COLO829 (cell line): ENCODE measurements around the gene OGFOD2.

ENCODE experiments used
- DNase-seq: peaks from one replicate; pipeline ENCODE4 v3.0.0; 2012; ENCODE audit warnings: low spot score

The OGFOD2 gene

GRCh38 chr12:122951979-122952892, 22.8 kb upstream of the OGFOD2 start:
- DNase-seq = peak; percentile 74

DNA sequence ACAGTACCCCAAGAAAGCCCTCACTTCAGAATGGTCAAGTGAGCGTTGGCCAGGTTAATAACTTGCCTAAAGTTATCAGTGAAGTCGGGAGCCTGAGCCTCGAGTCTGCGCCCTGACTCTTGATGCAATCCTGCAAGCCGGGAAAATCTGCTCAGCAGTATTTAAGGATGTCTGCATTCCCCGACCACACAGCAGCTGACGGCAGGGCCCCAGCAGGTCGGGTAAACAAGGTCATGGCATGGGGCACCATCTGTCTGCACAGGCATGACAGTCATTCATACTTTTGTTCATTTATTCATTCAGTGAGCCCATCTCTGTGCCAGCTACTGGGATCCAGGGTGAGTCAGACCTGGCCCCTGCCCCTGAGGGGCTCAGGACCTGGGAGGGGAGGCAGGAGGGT, 19.9 kb upstream of the OGFOD2 start:
- DNase-seq = no peak

- no peak for DNase-seq
Observed at GRCh38 chr12:122956035-122956434, 19.0 kb upstream of the OGFOD2 start.

DNA sequence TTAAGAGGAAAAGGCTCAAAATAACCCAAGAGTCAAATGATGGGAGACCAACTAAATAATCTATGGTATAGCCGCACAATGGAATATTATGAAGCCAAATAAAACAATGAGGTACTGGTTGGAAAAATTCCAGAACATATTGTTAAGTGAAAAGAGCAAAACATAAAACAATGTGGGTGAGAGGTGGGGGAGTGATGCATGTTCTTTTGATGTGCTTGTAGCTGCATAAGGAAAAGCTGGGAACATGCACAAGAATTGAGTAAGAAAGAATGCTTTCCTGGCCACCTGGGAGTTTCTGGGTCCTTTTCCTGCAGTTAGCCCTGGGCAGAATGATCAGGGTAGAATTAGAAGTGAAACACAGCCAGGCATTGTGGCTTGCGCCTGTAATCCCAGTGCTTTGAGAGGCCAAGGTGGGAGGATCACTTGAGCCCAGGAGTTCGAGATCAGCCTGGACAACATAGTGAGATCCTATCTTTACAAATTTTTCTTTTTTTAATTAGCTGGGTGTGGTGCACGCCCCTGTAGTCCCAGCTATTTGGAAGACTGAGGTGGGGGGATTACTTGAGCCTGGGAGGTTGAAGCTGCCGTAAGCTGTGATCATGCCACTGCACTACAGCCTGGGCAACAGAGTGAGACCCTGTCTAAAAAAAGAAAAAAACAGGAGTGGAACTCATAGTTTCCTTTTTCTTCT, 16.7 kb upstream of the OGFOD2 start:
- no peak for DNase-seq

GRCh38 chr12:122959566-122960192, 15.4 kb upstream of the OGFOD2 start:
- no peak for DNase-seq

DNA sequence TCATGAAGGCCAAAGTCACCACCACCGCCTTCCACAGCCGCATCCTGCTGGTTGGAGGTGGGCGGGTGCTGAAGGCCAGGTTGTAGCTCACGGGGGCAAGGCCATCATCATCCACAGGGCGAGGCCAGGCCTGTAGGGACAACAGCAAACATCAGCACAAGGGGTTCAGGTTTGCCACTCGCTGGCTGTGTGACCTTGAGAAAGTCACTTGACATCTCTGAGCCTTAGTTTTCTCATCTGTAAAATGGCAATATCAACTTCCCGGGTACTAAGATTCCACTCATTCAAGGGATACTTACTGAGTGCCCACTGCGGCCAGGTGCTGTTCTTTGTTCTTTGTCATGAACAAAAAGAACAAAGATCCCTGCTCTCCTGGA, 14.9 kb upstream of the OGFOD2 start:
- no peak for DNase-seq

GRCh38 chr12:122961531-122962329, 13.3 kb upstream of the OGFOD2 start:
- DNase-seq = no peak

- DNase-seq = no peak
Observed at GRCh38 chr12:122963941-122964265, 11.1 kb upstream of the OGFOD2 start.

GRCh38 chr12:122964439-122965257, 10.4 kb upstream of the OGFOD2 start:
- no peak for DNase-seq

- DNase-seq = no peak
Observed at GRCh38 chr12:122965321-122965751, 9.7 kb upstream of the OGFOD2 start.

DNA sequence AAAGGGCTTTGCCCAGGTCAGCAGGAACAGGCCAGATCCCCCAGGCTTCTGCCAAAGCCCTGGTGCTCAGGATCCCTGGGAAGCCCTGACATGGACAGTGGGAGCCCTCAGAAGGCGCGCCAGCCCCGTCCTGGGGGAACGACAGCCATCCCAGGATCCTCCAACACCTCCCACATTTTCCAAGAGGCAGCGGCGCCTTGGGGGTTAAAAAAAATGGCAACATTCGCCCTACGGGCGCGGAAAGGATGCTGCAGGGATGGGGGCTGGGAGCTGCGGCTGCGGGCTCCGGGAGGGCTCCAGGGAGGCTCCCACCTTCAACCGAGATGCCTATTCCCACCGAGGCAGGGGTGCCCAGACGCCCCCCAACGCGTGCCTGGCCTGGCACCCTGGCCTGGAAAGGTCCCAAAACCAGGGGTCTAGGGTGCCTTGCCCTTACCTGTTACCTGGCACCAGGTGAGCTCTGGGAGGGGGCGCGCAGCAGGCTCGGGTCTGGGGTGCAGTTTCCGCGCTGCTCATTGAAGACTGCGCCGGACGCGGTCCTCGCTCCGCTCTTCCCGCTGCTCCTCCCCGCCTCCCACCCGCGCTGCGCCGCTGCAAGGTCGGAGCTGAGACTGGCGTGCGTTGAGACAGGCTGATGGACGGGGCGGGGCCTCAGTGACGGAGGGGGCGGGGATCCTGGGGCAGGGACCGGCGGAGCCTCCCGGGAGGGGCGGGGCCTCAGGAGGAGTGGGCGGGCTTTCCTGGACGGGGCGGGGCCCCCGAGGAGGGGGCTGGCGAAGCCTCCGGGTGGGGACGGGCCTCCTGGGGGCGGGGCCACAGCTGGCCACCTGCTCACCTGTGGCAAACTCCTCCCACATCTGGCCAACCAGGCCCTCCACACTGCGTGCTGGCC, 8.9 kb upstream of the OGFOD2 start, which contains the start of gene ABCB9:
ABCB9 (minus strand) TSS at position 613 of the 892 bp plus-strand sequence. CDS start 6,228 bp downstream, outside the sequence.
- DNase-seq = peak; percentile 98

- DNase-seq = no peak
Observed at GRCh38 chr12:122966743-122967550, 8.1 kb upstream of the OGFOD2 start.

DNA sequence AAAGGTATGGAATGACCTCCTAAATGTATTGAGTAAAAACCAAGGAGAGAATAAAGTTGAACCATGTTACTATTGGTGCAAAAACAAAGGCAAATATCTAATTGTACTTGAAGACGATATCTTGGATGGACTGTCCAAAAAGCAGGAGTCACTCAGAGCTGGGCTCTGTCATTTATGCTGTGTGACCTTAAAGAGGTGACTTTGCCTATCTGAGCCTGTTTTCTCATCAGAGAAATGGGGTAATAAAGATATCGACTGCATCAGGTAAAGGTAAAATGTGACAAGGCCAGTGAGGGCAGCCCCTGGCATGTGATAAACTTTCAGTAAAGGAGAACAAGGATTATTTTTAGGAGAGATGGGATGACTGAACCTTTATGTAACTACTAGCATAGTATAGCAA, 6.9 kb upstream of the OGFOD2 start:
- DNase-seq = no peak

- no peak for DNase-seq
Observed at GRCh38 chr12:122969676-122970075, 5.4 kb upstream of the OGFOD2 start.

DNA sequence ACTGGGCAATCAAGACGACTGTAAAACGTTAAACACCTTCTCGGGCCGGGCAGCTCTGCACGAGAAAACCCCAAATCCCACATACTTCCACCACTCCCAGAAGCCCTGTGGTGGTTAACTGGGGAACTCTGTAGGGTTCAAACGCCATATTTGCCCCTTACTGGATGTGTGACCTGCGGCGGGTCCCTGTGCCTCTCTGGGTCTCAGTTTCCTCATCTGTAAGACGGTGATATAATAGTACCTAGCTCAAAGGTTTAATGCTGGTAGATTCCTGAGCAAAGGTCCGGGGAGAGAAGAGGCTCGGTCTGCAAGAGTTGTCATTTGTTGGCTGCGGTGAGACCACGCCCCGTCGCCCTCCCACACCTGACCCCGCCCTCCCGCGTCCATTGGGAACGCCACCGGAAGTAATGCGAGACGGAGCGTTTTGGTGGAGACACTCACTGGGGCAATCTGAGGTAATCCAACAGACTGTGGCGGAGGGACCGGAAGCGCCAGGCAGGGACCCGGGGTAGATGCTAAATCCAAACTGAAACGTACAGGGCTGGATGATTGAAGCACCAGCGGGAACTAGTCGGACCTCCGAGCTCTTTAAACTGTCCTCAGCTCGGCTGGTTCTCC, 661 bp upstream of the OGFOD2 start:
- DNase-seq = peak; percentile 97

DNA sequence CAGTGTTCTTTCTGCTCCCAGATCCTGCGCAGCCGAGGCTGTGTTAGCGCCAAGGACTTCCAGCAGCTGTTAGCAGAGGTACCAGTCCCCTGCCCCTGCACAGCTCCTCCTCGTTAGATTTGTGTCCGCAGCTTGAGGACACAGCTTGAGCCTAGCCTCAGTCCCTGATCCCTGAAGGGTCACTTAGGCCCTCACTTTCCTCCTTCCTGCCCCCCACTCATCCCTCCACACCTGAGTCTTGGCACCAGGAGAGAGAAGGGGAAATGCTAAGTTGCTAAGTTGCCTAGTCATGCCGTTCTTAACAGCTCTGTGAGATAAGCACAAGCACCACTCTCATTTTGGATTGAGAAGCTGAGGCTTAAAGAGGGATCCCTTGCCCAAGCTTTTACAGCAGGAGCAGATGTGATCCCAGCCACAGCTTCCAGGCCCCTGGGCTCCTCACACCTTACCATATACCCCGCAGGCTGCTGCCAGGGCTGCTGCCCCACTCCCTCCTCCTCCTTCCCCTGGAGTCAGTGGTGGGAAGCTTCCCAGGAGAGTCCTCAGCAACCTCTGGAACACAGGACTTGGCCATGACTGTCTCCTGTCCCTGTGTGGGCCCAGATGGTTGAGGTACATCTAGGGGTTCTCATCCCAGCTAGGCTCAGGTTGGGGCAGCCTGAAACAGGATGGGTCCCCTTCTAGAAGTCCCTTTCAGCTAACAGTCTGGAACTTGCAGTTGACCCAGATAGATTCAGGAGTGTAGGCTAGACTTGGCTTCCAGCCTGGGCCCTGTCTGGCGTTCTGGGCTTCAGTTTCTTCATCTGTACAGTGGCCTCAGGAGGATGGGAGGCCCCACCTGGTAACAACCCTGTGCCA, 975 bp downstream of the OGFOD2 start:
- no peak for DNase-seq

- DNase-seq = no peak
Observed at GRCh38 chr12:122976648-122976975, 1.6 kb downstream of the OGFOD2 start.

GRCh38 chr12:122977153-122977552, 2.1 kb downstream of the OGFOD2 start:
- no peak for DNase-seq
